Neural cell (in vitro differentiated cells): ENCODE results near the gene EVA1B. TPM values are rescaled to one million over a fixed set of nuclear protein-coding genes. Genes with fewer than 3 reads are reported as not detected.

Experiments used
- H2AFZ ChIP-seq: fragments of 200-600, 300-800 bp; sonication (generic), shearing (Covaris generic); 2 replicates; pipeline ENCODE4 v1.6.0; 2014; ENCODE audit warnings: low read depth, mild to moderate bottlenecking, antibody characterized with exemption, low read length, moderate library complexity
- H3F3A ChIP-seq: fragments of 200-600 bp; shearing (Covaris generic); 2 replicates; pipeline ENCODE4 v1.6.1; 2016; ENCODE audit warnings: mild to moderate bottlenecking, moderate library complexity, mixed read lengths, antibody characterized with exemption, low read length; ENCODE audit not compliant: insufficient read depth, poor library complexity, severe bottlenecking
- H3K27ac ChIP-seq: fragments of 200-600, 300-800 bp; sonication (generic), shearing (Covaris generic); 2 replicates; pipeline ENCODE4 v1.5.1; 2014; ENCODE audit warnings: mild to moderate bottlenecking, low read length, moderate library complexity
- H3K27me3 ChIP-seq: fragments of 300-800, 200-600 bp; sonication (generic), shearing (Covaris generic); 2 replicates; pipeline ENCODE4 v1.6.0; 2014; ENCODE audit warnings: mild to moderate bottlenecking, low read depth, low read length, moderate library complexity; ENCODE audit not compliant: insufficient read depth
- H3K36me3 ChIP-seq: fragments of 300-800, 200-600 bp; sonication (generic), shearing (Covaris generic); 2 replicates; pipeline ENCODE4 v1.5.1; 2014; ENCODE audit warnings: mild to moderate bottlenecking, antibody characterized with exemption, low read length, moderate library complexity; ENCODE audit not compliant: insufficient read depth
- H3K4me2 ChIP-seq: fragments of 300-800, 200-600 bp; sonication (generic), shearing (Covaris generic); 2 replicates; pipeline ENCODE4 v1.6.0; 2014; ENCODE audit warnings: mild to moderate bottlenecking, low read length
- H3K4me3 ChIP-seq: fragments of 300-800, 200-600 bp; sonication (generic), shearing (Covaris generic); 2 replicates; pipeline ENCODE4 v1.5.1; 2014; ENCODE audit warnings: mild to moderate bottlenecking, low read length, moderate library complexity
- H3K79me2 ChIP-seq: fragments of 200-600 bp; shearing (Covaris generic); replicated peaks from 2 replicates; pipeline ENCODE4 v1.6.0; 2014; ENCODE audit warnings: mild to moderate bottlenecking, low read length, moderate library complexity; ENCODE audit not compliant: insufficient read depth
- H3K9ac ChIP-seq: fragments of 300-800, 200-600 bp; sonication (generic), shearing (Covaris generic); 2 replicates; pipeline ENCODE4 v1.6.1; 2016; ENCODE audit warnings: mild to moderate bottlenecking, low read length, mixed read lengths
- H3K9me2 ChIP-seq: fragments of 200-600 bp; shearing (Covaris generic); 2 replicates; pipeline ENCODE4 v1.6.1; 2016; ENCODE audit warnings: mild to moderate bottlenecking, low read length, mixed read lengths; ENCODE audit not compliant: insufficient read depth
- H3K9me3 ChIP-seq: fragments of 200-600, 300-800 bp; sonication (generic), shearing (Covaris generic); 2 replicates; pipeline ENCODE4 v1.6.1; 2016; ENCODE audit warnings: mild to moderate bottlenecking, mixed run types, low read length, moderate library complexity, mixed read lengths
- H4K20me1 ChIP-seq: fragments of 200-600 bp; shearing (Covaris generic); 2 replicates; pipeline ENCODE4 v1.6.1; 2016; ENCODE audit warnings: mild to moderate bottlenecking, mixed run types; ENCODE audit not compliant: insufficient read depth
- CTCF ChIP-seq: fragments of 450-650 bp; IDR thresholded peaks from 2 replicates; pipeline ENCODE4 v1.5.1; 2014; ENCODE audit warnings: antibody characterized with exemption, mild to moderate bottlenecking, moderate library complexity; ENCODE audit not compliant: poor library complexity, severe bottlenecking
- EP300 ChIP-seq: fragments of 450-650 bp; conservative IDR thresholded peaks from 2 replicates; pipeline ENCODE4 v1.6.1; 2014; ENCODE audit warnings: antibody characterized with exemption, mild to moderate bottlenecking, moderate library complexity; ENCODE audit not compliant: poor library complexity, severe bottlenecking
- EZH2 ChIP-seq: fragments of 200-600, 300-800 bp; shearing (Covaris generic), sonication (generic); IDR thresholded peaks from 2 replicates; pipeline ENCODE4 v1.6.1; 2014; ENCODE audit warnings: antibody characterized with exemption, low read length, borderline replicate concordance, mild to moderate bottlenecking; ENCODE audit not compliant: insufficient read depth, poor library complexity, severe bottlenecking
- MXI1 ChIP-seq: fragments of 450-650 bp; conservative IDR thresholded peaks from 2 replicates; pipeline ENCODE4 v1.6.1; 2014; ENCODE audit warnings: antibody characterized with exemption, mild to moderate bottlenecking; ENCODE audit not compliant: poor library complexity, severe bottlenecking
- POLR2AphosphoS5 ChIP-seq: IDR thresholded peaks from 2 replicates; pipeline ENCODE4 v1.6.1; 2012
- RAD21 ChIP-seq: fragments of 450-650 bp; conservative IDR thresholded peaks from 2 replicates; pipeline ENCODE4 v1.6.1; 2014; ENCODE audit warnings: antibody characterized with exemption, mild to moderate bottlenecking, moderate library complexity
- REST ChIP-seq: IDR thresholded peaks from 2 replicates; pipeline ENCODE4 v1.6.1; 2012; ENCODE audit warnings: borderline replicate concordance
- SMC3 ChIP-seq: fragments of 450-650 bp; conservative IDR thresholded peaks from 2 replicates; pipeline ENCODE4 v1.6.1; 2014; ENCODE audit warnings: antibody characterized with exemption, mild to moderate bottlenecking, moderate library complexity; ENCODE audit not compliant: poor library complexity
- TAF1 ChIP-seq: IDR thresholded peaks from 2 replicates; pipeline ENCODE4 v1.6.1; 2012; ENCODE audit warnings: low read depth
- polyA plus RNA-seq: library from polyadenylated mRNA; depleted of rRNA; stranded (reverse); fragments of >200 nt; gene quantifications from 2 replicates; pipeline ENCODE4 v1.2.3, GENCODE V29; 2014

Gene EVA1B
- polyA plus RNA-seq, 1 donor from 2014 or later: 0.25 TPM

GRCh38 chr1:36295390-36295789 is 28.1 kb downstream of the EVA1B start:
- H3K9ac ChIP-seq: no peak overlapping the region
- H3K9me2 ChIP-seq: no peaks in the 10 kb centered on the region
- H3K4me2 ChIP-seq: no peak overlapping the region
- H3K27ac ChIP-seq: no peak overlapping the region
- H3K79me2 ChIP-seq: no peaks in the 10 kb centered on the region
- peaks cover 11% of the 10 kb centered on the region for H3K36me3 ChIP-seq
- no peak for TF ChIP-seq EP300
- TF ChIP-seq REST: no peak
- no peak for TF ChIP-seq RAD21
- no peak for TF ChIP-seq EZH2
- no peak for TF ChIP-seq SMC3
- TF ChIP-seq CTCF: no peak
- no peak for TF ChIP-seq TAF1
- no peak for TF ChIP-seq MXI1
- no peak for TF ChIP-seq POLR2AphosphoS5
- no peaks in the 10 kb centered on the region for H3F3A ChIP-seq
- H3K4me3 ChIP-seq: no peak overlapping the region
- no peaks in the 10 kb centered on the region for H3K27me3 ChIP-seq
- H2AFZ ChIP-seq: no peak overlapping the region
- H3K9me3 ChIP-seq: no peaks in the 10 kb centered on the region
- H4K20me1 ChIP-seq: no peaks in the 10 kb centered on the region

- Histone ChIP-seq H3K4me3 (no peak overlapping the region), H3K4me2 (no peak overlapping the region), H3K9me2 (no peaks in the 10 kb centered on the region), H3K9ac (no peak overlapping the region), H3K79me2 (no peaks in the 10 kb centered on the region), H3K36me3 (peaks cover 12% of the 10 kb centered on the region), H3K27me3 (no peaks in the 10 kb centered on the region), H2AFZ (no peak overlapping the region), H3F3A (no peaks in the 10 kb centered on the region), H3K9me3 (no peaks in the 10 kb centered on the region), H3K27ac (no peak overlapping the region), H4K20me1 (no peaks in the 10 kb centered on the region)
- no peak for TF ChIP-seq REST
- no peak for TF ChIP-seq POLR2AphosphoS5
- TF ChIP-seq TAF1: no peak
- TF ChIP-seq CTCF: no peak
- TF ChIP-seq EZH2: no peak
- TF ChIP-seq SMC3: no peak
- no peak for TF ChIP-seq MXI1
- no peak for TF ChIP-seq EP300
- no peak for TF ChIP-seq RAD21
Measured at GRCh38 chr1:36287595-36287994, 35.9 kb downstream of the EVA1B start.
